ENCODE data around the gene LTB.

The LTB gene

DNA sequence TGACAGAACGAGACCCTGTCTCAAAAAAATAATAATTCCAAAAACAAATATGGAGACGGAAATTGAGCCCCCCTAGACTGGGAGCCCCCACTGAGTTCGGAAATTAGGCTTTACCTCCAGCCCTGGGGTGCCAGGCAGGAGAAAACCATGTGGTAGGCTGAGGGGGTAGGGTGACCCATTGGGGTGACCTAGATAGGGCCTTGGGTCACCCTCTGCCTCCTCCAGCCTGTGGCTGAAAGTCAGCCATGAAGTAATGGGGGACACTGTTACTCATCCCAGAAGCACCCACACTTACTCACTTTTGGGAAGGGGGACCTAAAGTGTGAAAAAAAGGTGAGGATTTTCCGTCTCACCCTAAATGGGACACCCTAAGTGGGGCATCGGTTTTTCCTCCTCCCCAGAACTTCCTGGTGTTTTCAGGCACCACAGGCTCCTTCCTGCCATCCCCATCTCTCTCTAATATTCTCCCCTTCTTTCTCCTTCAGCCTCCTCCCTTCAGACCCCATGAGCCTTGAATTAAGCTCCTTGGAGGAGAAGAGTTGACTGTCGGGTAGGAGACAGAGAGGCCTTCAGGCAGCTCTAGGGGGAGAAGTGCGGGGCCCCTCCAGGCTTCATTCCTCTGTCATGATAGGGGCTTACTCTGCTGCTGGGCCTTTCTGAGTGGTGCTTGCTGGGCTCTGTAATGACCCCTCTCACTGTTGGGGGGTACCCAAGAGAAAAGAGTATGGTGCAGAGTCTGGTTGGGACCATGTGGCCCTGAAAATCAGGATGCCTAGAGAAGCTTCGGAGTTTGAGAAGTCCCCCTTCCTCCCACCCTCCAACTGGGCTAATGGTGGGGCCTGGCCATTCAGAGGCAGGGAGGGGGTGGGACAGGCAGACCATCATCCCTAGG, 2.4 kb downstream of the LTB start:
- Histone ChIP-seq H3K4me3 (ENCODE audit: low read length) (peak overlapping the region; percentile 94; the same call in 1 of the 2 replicates), H3K27me3 (ENCODE audit: insufficient read depth, low read length) (peaks cover 37% of the 10 kb centered on the region), H3K27ac (ENCODE audit: low read length) (no peak overlapping the region), H3K36me3 (ENCODE audit: insufficient read depth, low read depth, low read length) (no peaks in the 10 kb centered on the region), H3K9me3 (ENCODE audit: insufficient read depth, low read depth, low read length) (no peaks in the 10 kb centered on the region), H3K9ac (ENCODE audit: low read depth, low read length) (0 out of 2 replicates have a peak overlapping the region, but pooled peaks have one; percentile 86), H3K4me1 (ENCODE audit: insufficient read depth, low read length) (no peaks in the 10 kb centered on the region; the same call in 1 of the 2 replicates)

DNA sequence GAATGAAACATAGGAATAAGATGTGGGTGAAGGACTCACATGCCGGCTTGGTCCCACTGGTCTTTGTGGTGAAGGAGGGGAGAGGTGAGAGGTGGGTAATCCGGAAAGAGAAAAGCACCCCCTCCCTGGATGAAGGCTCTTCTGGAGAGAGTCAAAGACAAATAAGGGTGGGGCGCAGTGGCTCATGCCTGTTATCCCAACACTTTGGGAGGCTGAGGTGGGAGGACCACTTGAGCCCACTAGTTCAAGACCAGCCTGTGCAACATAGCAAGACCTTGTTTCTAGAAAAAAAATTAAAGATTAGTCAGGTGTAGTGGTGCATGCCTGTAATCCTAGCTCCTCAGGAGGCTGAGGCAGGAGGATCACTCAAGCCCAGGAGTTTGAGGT, 3.1 kb downstream of the LTB start:
- Histone ChIP-seq H3K27me3 (ENCODE audit: insufficient read depth, low read length) (peaks cover 37% of the 10 kb centered on the region), H3K9me3 (ENCODE audit: insufficient read depth, low read depth, low read length) (no peaks in the 10 kb centered on the region), H3K4me1 (ENCODE audit: insufficient read depth, low read length) (no peaks in the 10 kb centered on the region; the same call in 1 of the 2 replicates), H3K36me3 (ENCODE audit: insufficient read depth, low read depth, low read length) (no peaks in the 10 kb centered on the region), H3K27ac (ENCODE audit: low read length) (no peak overlapping the region), H3K4me3 (ENCODE audit: low read length) (no peak overlapping the region), H3K9ac (ENCODE audit: low read depth, low read length) (no peak overlapping the region)

DNA sequence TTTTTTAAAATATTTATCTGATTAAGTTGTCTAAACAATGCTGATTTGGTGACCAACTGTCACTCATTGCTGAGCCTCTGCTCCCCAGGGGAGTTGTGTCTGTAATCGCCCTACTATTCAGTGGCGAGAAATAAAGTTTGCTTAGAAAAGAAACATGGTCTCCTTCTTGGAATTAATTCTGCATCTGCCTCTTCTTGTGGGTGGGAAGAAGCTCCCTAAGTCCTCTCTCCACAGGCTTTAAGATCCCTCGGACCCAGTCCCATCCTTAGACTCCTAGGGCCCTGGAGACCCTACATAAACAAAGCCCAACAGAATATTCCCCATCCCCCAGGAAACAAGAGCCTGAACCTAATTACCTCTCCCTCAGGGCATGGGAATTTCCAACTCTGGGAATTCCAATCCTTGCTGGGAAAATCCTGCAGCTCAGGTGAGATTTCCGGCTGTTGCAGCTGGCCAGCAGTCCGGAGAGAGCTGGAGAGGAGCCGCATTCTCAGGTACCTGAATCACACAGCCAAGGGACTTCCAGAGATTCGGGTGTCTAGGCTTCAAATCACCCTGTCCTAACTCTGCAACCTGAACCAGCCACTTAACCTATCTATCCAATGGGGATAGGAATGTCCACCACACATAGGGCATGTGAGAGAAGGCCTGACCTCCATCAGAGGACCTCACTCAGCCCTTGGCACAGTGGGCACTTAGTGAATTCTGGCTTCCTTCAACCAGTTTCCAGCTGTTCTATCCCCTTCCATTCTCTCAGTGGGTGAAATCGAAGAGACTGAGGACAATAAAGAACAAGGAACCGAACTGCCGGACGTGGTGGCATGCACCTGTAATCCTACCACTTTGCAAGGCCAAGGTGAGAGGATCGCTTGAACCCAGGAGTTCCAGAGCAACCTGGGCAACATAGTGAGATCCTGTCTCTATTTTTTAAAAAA, 3.8 kb downstream of the LTB start:
- H3K27ac ChIP-seq (ENCODE audit: low read length), result no peak overlapping the region
- H3K4me1 ChIP-seq (ENCODE audit: insufficient read depth, low read length), result no peaks in the 10 kb centered on the region; the same call in 1 of the 2 replicates
- H3K4me3 ChIP-seq (ENCODE audit: low read length), result no peak overlapping the region
- no peaks in the 10 kb centered on the region for H3K9me3 ChIP-seq (ENCODE audit: insufficient read depth, low read depth, low read length)
- H3K9ac ChIP-seq (ENCODE audit: low read depth, low read length), result 0 out of 2 replicates have a peak overlapping the region, but pooled peaks have one; percentile 13
- no peaks in the 10 kb centered on the region for H3K36me3 ChIP-seq (ENCODE audit: insufficient read depth, low read depth, low read length)
- peaks cover 37% of the 10 kb centered on the region for H3K27me3 ChIP-seq (ENCODE audit: insufficient read depth, low read length)

DNA sequence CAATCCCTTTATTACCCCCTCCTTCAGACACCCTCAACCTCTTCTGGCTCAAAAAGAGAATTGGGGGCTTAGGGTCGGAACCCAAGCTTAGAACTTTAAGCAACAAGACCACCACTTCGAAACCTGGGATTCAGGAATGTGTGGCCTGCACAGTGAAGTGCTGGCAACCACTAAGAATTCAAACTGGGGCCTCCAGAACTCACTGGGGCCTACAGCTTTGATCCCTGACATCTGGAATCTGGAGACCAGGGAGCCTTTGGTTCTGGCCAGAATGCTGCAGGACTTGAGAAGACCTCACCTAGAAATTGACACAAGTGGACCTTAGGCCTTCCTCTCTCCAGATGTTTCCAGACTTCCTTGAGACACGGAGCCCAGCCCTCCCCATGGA, 4.7 kb downstream of the LTB start:
- H3K27me3 ChIP-seq (ENCODE audit: insufficient read depth, low read length), result peaks cover 34% of the 10 kb centered on the region
- H3K36me3 ChIP-seq (ENCODE audit: insufficient read depth, low read depth, low read length), result no peaks in the 10 kb centered on the region
- H3K9ac ChIP-seq (ENCODE audit: low read depth, low read length), result no peak overlapping the region
- H3K9me3 ChIP-seq (ENCODE audit: insufficient read depth, low read depth, low read length), result no peaks in the 10 kb centered on the region
- H3K4me3 ChIP-seq (ENCODE audit: low read length), result no peak overlapping the region
- no peaks in the 10 kb centered on the region; the same call in 1 of the 2 replicates for H3K4me1 ChIP-seq (ENCODE audit: insufficient read depth, low read length)
- H3K27ac ChIP-seq (ENCODE audit: low read length), result no peak overlapping the region

DNA sequence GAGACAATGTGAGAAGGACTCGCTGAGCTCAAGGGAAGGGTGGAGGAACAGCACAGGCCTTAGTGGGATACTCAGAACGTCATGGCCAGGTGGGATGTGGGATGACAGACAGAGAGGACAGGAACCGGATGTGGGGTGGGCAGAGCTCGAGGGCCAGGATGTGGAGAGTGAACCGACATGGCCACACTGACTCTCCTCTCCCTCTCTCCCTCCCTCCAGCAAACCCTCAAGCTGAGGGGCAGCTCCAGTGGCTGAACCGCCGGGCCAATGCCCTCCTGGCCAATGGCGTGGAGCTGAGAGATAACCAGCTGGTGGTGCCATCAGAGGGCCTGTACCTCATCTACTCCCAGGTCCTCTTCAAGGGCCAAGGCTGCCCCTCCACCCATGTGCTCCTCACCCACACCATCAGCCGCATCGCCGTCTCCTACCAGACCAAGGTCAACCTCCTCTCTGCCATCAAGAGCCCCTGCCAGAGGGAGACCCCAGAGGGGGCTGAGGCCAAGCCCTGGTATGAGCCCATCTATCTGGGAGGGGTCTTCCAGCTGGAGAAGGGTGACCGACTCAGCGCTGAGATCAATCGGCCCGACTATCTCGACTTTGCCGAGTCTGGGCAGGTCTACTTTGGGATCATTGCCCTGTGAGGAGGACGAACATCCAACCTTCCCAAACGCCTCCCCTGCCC, 5.2 kb downstream of the LTB start:
- H3K27me3 ChIP-seq (ENCODE audit: insufficient read depth, low read length), result peaks cover 29% of the 10 kb centered on the region
- H3K27ac ChIP-seq (ENCODE audit: low read length), result no peak overlapping the region
- H3K9ac ChIP-seq (ENCODE audit: low read depth, low read length), result no peak overlapping the region
- no peak overlapping the region for H3K4me3 ChIP-seq (ENCODE audit: low read length)
- no peaks in the 10 kb centered on the region for H3K36me3 ChIP-seq (ENCODE audit: insufficient read depth, low read depth, low read length)
- H3K4me1 ChIP-seq (ENCODE audit: insufficient read depth, low read length), result no peaks in the 10 kb centered on the region; the same call in 1 of the 2 replicates
- H3K9me3 ChIP-seq (ENCODE audit: insufficient read depth, low read depth, low read length), result no peaks in the 10 kb centered on the region

DNA sequence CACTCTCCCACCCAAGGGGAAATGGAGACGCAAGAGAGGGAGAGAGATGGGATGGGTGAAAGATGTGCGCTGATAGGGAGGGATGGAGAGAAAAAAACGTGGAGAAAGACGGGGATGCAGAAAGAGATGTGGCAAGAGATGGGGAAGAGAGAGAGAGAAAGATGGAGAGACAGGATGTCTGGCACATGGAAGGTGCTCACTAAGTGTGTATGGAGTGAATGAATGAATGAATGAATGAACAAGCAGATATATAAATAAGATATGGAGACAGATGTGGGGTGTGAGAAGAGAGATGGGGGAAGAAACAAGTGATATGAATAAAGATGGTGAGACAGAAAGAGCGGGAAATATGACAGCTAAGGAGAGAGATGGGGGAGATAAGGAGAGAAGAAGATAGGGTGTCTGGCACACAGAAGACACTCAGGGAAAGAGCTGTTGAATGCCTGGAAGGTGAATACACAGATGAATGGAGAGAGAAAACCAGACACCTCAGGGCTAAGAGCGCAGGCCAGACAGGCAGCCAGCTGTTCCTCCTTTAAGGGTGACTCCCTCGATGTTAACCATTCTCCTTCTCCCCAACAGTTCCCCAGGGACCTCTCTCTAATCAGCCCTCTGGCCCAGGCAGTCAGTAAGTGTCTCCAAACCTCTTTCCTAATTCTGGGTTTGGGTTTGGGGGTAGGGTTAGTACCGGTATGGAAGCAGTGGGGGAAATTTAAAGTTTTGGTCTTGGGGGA, 6.1 kb downstream of the LTB start:
- no peak overlapping the region for H3K9ac ChIP-seq (ENCODE audit: low read depth, low read length)
- H3K27me3 ChIP-seq (ENCODE audit: insufficient read depth, low read length), result peaks cover 20% of the 10 kb centered on the region
- H3K36me3 ChIP-seq (ENCODE audit: insufficient read depth, low read depth, low read length), result no peaks in the 10 kb centered on the region
- no peaks in the 10 kb centered on the region; the same call in 1 of the 2 replicates for H3K4me1 ChIP-seq (ENCODE audit: insufficient read depth, low read length)
- no peak overlapping the region for H3K4me3 ChIP-seq (ENCODE audit: low read length)
- H3K9me3 ChIP-seq (ENCODE audit: insufficient read depth, low read depth, low read length), result no peaks in the 10 kb centered on the region
- no peak overlapping the region for H3K27ac ChIP-seq (ENCODE audit: low read length)

DNA sequence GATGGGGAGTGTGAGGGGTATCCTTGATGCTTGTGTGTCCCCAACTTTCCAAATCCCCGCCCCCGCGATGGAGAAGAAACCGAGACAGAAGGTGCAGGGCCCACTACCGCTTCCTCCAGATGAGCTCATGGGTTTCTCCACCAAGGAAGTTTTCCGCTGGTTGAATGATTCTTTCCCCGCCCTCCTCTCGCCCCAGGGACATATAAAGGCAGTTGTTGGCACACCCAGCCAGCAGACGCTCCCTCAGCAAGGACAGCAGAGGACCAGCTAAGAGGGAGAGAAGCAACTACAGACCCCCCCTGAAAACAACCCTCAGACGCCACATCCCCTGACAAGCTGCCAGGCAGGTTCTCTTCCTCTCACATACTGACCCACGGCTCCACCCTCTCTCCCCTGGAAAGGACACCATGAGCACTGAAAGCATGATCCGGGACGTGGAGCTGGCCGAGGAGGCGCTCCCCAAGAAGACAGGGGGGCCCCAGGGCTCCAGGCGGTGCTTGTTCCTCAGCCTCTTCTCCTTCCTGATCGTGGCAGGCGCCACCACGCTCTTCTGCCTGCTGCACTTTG, 6.8 kb downstream of the LTB start, which contains the start of gene TNF:
Gene TNF, plus strand, starts transcription at position 231 of the 567 bp plus-strand sequence. Its CDS starts 177 bp downstream, at position 408.
- peaks cover 15% of the 10 kb centered on the region for H3K27me3 ChIP-seq (ENCODE audit: insufficient read depth, low read length)
- no peaks in the 10 kb centered on the region for H3K9me3 ChIP-seq (ENCODE audit: insufficient read depth, low read depth, low read length)
- no peaks in the 10 kb centered on the region for H3K36me3 ChIP-seq (ENCODE audit: insufficient read depth, low read depth, low read length)
- no peak within 1 kb of the TSS for H3K4me3 ChIP-seq (ENCODE audit: low read length)
- H3K4me1 ChIP-seq (ENCODE audit: insufficient read depth, low read length), result no peaks in the 10 kb centered on the region; the same call in 1 of the 2 replicates
- no peak within 1 kb of the TSS for H3K27ac ChIP-seq (ENCODE audit: low read length)
- H3K9ac ChIP-seq (ENCODE audit: low read depth, low read length), result no peak within 1 kb of the TSS

DNA sequence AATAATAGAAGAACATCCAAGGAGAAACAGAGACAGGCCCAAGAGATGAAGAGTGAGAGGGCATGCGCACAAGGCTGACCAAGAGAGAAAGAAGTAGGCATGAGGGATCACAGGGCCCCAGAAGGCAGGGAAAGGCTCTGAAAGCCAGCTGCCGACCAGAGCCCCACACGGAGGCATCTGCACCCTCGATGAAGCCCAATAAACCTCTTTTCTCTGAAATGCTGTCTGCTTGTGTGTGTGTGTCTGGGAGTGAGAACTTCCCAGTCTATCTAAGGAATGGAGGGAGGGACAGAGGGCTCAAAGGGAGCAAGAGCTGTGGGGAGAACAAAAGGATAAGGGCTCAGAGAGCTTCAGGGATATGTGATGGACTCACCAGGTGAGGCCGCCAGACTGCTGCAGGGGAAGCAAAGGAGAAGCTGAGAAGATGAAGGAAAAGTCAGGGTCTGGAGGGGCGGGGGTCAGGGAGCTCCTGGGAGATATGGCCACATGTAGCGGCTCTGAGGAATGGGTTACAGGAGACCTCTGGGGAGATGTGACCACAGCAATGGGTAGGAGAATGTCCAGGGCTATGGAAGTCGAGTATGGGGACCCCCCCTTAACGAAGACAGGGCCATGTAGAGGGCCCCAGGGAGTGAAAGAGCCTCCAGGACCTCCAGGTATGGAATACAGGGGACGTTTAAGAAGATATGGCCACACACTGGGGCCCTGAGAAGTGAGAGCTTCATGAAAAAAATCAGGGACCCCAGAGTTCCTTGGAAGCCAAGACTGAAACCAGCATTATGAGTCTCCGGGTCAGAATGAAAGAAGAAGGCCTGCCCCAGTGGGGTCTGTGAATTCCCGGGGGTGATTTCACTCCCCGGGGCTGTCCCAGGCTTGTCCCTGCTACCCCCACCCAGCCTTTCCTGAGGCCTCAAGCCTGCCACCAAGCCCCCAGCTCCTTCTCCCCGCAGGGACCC, 7.8 kb downstream of the LTB start:
- no peaks in the 10 kb centered on the region for H3K36me3 ChIP-seq (ENCODE audit: insufficient read depth, low read depth, low read length)
- H3K27ac ChIP-seq (ENCODE audit: low read length), result no peak overlapping the region
- peaks cover 6% of the 10 kb centered on the region; the same call in 1 of the 2 replicates for H3K27me3 ChIP-seq (ENCODE audit: insufficient read depth, low read length)
- no peak overlapping the region for H3K9ac ChIP-seq (ENCODE audit: low read depth, low read length)
- H3K9me3 ChIP-seq (ENCODE audit: insufficient read depth, low read depth, low read length), result no peaks in the 10 kb centered on the region
- H3K4me3 ChIP-seq (ENCODE audit: low read length), result no peak overlapping the region
- no peaks in the 10 kb centered on the region; the same call in 1 of the 2 replicates for H3K4me1 ChIP-seq (ENCODE audit: insufficient read depth, low read length)

DNA sequence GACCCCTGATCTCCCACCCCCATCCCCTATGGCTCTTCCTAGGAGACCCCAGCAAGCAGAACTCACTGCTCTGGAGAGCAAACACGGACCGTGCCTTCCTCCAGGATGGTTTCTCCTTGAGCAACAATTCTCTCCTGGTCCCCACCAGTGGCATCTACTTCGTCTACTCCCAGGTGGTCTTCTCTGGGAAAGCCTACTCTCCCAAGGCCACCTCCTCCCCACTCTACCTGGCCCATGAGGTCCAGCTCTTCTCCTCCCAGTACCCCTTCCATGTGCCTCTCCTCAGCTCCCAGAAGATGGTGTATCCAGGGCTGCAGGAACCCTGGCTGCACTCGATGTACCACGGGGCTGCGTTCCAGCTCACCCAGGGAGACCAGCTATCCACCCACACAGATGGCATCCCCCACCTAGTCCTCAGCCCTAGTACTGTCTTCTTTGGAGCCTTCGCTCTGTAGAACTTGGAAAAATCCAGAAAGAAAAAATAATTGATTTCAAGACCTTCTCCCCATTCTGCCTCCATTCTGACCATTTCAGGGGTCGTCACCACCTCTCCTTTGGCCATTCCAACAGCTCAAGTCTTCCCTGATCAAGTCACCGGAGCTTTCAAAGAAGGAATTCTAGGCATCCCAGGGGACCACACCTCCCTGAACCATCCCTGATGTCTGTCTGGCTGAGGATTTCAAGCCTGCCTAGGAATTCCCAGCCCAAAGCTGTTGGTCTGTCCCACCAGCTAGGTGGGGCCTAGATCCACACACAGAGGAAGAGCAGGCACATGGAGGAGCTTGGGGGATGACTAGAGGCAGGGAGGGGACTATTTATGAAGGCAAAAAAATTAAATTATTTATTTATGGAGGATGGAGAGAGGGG, 8.8 kb downstream of the LTB start:
- Histone ChIP-seq H3K9ac (ENCODE audit: low read depth, low read length) (no peak overlapping the region), H3K4me3 (ENCODE audit: low read length) (no peak overlapping the region), H3K27ac (ENCODE audit: low read length) (no peak overlapping the region), H3K27me3 (ENCODE audit: insufficient read depth, low read length) (peaks cover 6% of the 10 kb centered on the region; the same call in 1 of the 2 replicates), H3K36me3 (ENCODE audit: insufficient read depth, low read depth, low read length) (no peaks in the 10 kb centered on the region), H3K4me1 (ENCODE audit: insufficient read depth, low read length) (no peaks in the 10 kb centered on the region; the same call in 1 of the 2 replicates), H3K9me3 (ENCODE audit: insufficient read depth, low read depth, low read length) (no peaks in the 10 kb centered on the region)

All from iPS-20b (cell line).